IPS-15b (cell line): ENCODE data around the gene SERPINB2.

Experiments used
- H3K27me3 ChIP-seq: one replicate; pipeline ENCODE4 v1.6.1; 2013; ENCODE audit warnings: low read length; ENCODE audit not compliant: control insufficient read depth, insufficient read depth
- H3K36me3 ChIP-seq: one replicate; pipeline ENCODE4 v1.6.1; 2013; ENCODE audit warnings: low read length; ENCODE audit not compliant: control insufficient read depth, insufficient read depth
- H3K4me1 ChIP-seq: one replicate; pipeline ENCODE4 v1.6.1; 2013; ENCODE audit warnings: mild to moderate bottlenecking, low read length; ENCODE audit not compliant: control insufficient read depth, insufficient read depth
- H3K4me3 ChIP-seq: one replicate; pipeline ENCODE4 v1.5.1; 2013; ENCODE audit warnings: low read depth, low read length
- H3K9ac ChIP-seq: one replicate; pipeline ENCODE4 v1.6.1; 2013; ENCODE audit warnings: low read depth, mild to moderate bottlenecking, low read length
- H3K9me3 ChIP-seq: one replicate; pipeline ENCODE4 v1.6.1; 2013; ENCODE audit warnings: mild to moderate bottlenecking, low read length; ENCODE audit not compliant: control insufficient read depth, insufficient read depth

The SERPINB2 gene

GRCh38 chr18:63869851-63870250 lies 17.7 kb upstream of the SERPINB2 start:
- no peaks in the 10 kb centered on the region for H3K36me3 ChIP-seq
- H3K9ac ChIP-seq: no peak overlapping the region
- no peaks in the 10 kb centered on the region for H3K9me3 ChIP-seq
- H3K27me3 ChIP-seq: no peaks in the 10 kb centered on the region
- H3K4me3 ChIP-seq: no peak overlapping the region
- H3K4me1 ChIP-seq: no peaks in the 10 kb centered on the region

GRCh38 chr18:63871836-63872235 lies 15.7 kb upstream of the SERPINB2 start:
- H3K9me3 ChIP-seq: no peaks in the 10 kb centered on the region
- no peaks in the 10 kb centered on the region for H3K36me3 ChIP-seq
- no peak overlapping the region for H3K4me3 ChIP-seq
- H3K9ac ChIP-seq: no peak overlapping the region
- no peaks in the 10 kb centered on the region for H3K4me1 ChIP-seq
- no peaks in the 10 kb centered on the region for H3K27me3 ChIP-seq

DNA sequence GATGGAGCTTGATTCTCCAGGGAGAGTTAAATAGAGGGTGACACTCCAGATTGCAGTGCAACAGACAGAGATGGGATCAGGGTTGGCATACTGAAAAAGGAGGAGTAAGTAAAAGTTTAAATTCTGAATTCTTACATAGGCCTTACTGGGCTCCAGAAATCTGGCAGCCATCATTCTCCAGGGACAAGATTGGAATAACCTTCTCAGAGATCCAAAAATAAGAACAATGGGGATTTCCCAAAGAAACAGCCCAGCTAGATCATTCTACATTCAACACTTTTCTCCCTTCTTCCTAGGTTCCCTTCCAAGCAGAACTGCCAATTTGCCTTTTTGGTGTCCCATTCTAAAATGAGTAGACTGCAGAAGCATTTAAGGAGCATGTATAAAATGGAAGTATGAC lies 14.9 kb upstream of the SERPINB2 start:
- Histone ChIP-seq H3K27me3 (no peaks in the 10 kb centered on the region), H3K9me3 (no peaks in the 10 kb centered on the region), H3K36me3 (no peaks in the 10 kb centered on the region), H3K4me1 (no peaks in the 10 kb centered on the region), H3K4me3 (no peak overlapping the region), H3K9ac (no peak overlapping the region)

- Histone ChIP-seq H3K4me1 (no peaks in the 10 kb centered on the region), H3K36me3 (no peaks in the 10 kb centered on the region), H3K9me3 (no peaks in the 10 kb centered on the region), H3K9ac (no peak overlapping the region), H3K27me3 (no peaks in the 10 kb centered on the region), H3K4me3 (no peak overlapping the region)
Observed at GRCh38 chr18:63878343-63878742, 9.2 kb upstream of the SERPINB2 start.

- Histone ChIP-seq H3K27me3 (no peaks in the 10 kb centered on the region), H3K9me3 (no peaks in the 10 kb centered on the region), H3K9ac (no peak overlapping the region), H3K4me1 (no peaks in the 10 kb centered on the region), H3K4me3 (no peak overlapping the region), H3K36me3 (no peaks in the 10 kb centered on the region)
Observed at GRCh38 chr18:63878925-63879324, 8.6 kb upstream of the SERPINB2 start.

GRCh38 chr18:63879709-63880108 lies 7.8 kb upstream of the SERPINB2 start:
- H3K4me1 ChIP-seq: no peaks in the 10 kb centered on the region
- H3K9me3 ChIP-seq: no peaks in the 10 kb centered on the region
- no peak overlapping the region for H3K9ac ChIP-seq
- no peaks in the 10 kb centered on the region for H3K36me3 ChIP-seq
- H3K27me3 ChIP-seq: no peaks in the 10 kb centered on the region
- no peak overlapping the region for H3K4me3 ChIP-seq

DNA sequence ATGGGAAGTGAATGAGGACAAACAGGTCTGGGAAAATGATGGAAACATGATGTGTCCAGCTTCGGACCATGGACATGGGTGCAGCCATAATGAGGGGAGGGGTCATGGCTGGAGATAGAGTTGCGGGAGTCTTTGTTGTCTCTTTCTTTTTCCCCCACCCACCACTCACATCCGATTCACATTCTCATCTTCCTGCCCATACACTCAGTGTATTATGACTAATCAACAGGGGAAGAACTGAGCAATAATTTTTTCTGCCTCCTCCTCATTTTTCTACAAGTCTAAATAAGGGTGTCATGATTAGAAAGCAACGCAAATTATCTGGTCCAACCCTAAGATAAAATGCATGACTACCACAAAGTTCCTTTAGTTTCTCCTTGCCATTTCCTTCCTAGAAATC lies 5.7 kb upstream of the SERPINB2 start:
- H3K27me3 ChIP-seq: no peaks in the 10 kb centered on the region
- no peaks in the 10 kb centered on the region for H3K36me3 ChIP-seq
- H3K4me1 ChIP-seq: no peaks in the 10 kb centered on the region

DNA sequence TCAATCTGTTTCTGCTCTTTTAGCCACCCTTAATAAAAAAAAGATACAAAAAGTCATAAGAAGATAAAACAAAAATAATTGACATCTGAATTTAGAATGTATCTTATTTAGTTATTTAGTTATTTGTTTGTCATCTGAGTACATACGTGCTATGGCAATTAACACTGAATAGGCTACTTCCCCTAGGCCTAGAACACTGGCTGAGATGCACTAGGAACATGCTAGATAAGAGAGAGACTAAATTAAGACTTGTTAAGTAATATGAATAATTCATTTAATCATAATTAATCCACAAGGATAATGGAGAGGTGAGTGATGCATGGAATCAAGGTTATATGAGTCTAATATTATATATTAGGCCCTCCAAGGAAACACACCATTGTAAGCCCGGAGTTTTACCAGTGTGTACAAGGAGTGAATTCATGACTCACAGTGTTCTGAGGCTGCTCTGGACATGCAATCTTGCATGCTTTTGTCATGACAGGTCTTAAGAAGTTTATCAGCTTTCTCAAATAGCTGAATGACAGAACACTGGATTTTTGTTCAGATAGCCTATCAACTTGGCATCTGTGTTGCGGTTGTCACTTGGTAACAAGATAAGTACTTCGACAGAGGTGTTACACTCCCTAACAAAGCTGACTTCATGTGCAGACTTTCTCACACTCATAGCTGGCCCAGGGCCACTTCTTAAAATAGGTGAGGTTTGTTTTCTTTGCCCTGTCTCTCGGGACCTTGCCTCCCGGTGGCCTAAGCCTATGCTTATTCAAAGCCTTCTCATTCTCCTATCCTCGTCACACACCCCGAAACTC lies 5.0 kb upstream of the SERPINB2 start:
- no peaks in the 10 kb centered on the region for H3K36me3 ChIP-seq
- H3K27me3 ChIP-seq: no peaks in the 10 kb centered on the region
- no peak overlapping the region for H3K9ac ChIP-seq
- H3K4me1 ChIP-seq: no peaks in the 10 kb centered on the region
- H3K4me3 ChIP-seq: no peak overlapping the region
- H3K9me3 ChIP-seq: no peaks in the 10 kb centered on the region

More for the DNA sequence above, 5.7 kb upstream of the SERPINB2 start:
- Histone ChIP-seq H3K9me3 (no peaks in the 10 kb centered on the region), H3K9ac (no peak overlapping the region), H3K4me3 (no peak overlapping the region)

DNA sequence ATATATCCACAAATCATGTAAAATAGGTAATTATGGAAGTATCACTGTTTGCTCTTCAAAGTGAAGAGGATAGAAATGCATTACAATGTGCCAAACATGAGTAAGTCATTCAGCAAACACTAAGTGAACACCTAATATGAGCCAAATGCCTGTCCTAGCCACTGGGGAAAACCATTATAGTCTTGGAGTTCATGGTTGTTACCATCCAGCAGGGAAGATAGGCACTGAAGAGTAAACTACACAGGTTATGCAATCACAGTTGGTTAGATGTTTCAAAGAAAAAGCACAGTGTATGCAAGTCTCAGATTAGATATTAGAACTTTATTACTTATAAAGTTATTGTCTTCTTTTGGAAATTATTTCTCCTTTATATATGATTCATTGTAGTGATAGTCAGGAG lies 3.9 kb upstream of the SERPINB2 start:
- Histone ChIP-seq H3K27me3 (no peaks in the 10 kb centered on the region), H3K4me1 (no peaks in the 10 kb centered on the region), H3K9ac (no peak overlapping the region), H3K36me3 (no peaks in the 10 kb centered on the region), H3K9me3 (no peaks in the 10 kb centered on the region), H3K4me3 (no peak overlapping the region)

GRCh38 chr18:63888470-63889190 lies 1.1 kb downstream of the SERPINB2 start:
- Histone ChIP-seq H3K9ac (no peak overlapping the region), H3K27me3 (no peaks in the 10 kb centered on the region), H3K9me3 (no peaks in the 10 kb centered on the region), H3K4me1 (no peaks in the 10 kb centered on the region), H3K4me3 (no peak overlapping the region), H3K36me3 (no peaks in the 10 kb centered on the region)

- H3K4me3 ChIP-seq: no peak overlapping the region
- no peaks in the 10 kb centered on the region for H3K36me3 ChIP-seq
- no peak overlapping the region for H3K9ac ChIP-seq
- no peaks in the 10 kb centered on the region for H3K4me1 ChIP-seq
- no peaks in the 10 kb centered on the region for H3K9me3 ChIP-seq
- H3K27me3 ChIP-seq: no peaks in the 10 kb centered on the region
Observed at GRCh38 chr18:63889626-63890025, 2.1 kb downstream of the SERPINB2 start.
